ENCODE results near the gene INTS2.
"Not testable (repeated sequence)": the region's sequence is repeated elsewhere in the genome, so short reads cannot be mapped to it uniquely, and the experiment has no call there.

INTS2 gene

GRCh38 chr17:61862105-61862574, 65.6 kb downstream of the INTS2 start:
- TF ChIP-seq ZFX (IDR thresholded peaks at IDR 0.05), result no peak
- TF ChIP-seq, protein P1, sequence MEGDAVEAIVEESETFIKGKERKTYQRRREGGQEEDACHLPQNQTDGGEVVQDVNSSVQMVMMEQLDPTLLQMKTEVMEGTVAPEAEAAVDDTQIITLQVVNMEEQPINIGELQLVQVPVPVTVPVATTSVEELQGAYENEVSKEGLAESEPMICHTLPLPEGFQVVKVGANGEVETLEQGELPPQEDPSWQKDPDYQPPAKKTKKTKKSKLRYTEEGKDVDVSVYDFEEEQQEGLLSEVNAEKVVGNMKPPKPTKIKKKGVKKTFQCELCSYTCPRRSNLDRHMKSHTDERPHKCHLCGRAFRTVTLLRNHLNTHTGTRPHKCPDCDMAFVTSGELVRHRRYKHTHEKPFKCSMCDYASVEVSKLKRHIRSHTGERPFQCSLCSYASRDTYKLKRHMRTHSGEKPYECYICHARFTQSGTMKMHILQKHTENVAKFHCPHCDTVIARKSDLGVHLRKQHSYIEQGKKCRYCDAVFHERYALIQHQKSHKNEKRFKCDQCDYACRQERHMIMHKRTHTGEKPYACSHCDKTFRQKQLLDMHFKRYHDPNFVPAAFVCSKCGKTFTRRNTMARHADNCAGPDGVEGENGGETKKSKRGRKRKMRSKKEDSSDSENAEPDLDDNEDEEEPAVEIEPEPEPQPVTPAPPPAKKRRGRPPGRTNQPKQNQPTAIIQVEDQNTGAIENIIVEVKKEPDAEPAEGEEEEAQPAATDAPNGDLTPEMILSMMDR (conservative IDR thresholded peaks at IDR 0.05), result no peak
- H3K27ac ChIP-seq, result no peak overlapping the region

DNA sequence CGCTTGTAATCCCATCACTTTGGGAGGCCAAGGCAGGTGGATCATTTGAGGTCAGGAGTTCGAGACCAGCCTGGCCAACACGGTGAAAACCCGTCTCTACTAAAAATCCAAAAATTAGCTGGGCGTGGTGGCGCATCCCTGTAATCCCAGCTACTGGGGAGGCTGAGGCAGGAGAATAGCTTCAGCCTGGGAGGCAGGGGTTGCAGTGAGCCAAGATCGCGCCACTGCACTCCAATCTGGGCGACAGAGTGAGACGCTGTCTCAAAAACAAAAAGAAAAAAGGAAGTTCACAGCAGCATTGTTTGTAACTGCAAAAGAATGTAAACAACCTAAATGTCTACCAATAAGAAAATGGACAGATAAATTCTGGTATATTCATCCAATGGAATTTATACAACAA, 67.4 kb downstream of the INTS2 start:
- H3K27ac ChIP-seq, result not testable (repeated sequence)

DNA sequence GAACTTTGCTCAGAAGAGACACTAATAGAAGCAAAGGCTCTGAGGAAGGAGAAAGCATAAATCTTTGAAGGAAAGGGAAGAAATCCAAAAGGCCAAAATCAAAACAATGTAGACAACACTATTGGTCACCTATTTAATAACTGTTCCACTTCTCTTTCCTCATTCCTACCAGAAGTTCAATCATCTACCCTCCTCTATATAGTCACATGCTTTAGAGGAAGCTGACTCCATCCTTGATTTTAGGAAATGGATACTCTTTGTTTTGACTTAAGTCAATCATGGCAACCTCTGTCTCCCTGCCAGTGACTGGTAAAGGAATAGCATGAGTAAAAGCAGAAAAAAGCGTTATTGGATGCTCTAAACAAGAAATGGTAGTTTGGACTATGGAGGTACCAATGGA, 71.7 kb downstream of the INTS2 start:
- no peak overlapping the region for H3K27ac ChIP-seq
- no peak for TF ChIP-seq ZFX (IDR thresholded peaks at IDR 0.05)
- TF ChIP-seq, protein P1 (conservative IDR thresholded peaks at IDR 0.05), result no peak

GRCh38 chr17:61852857-61853256, 74.9 kb downstream of the INTS2 start:
- no peak for TF ChIP-seq ZFX (IDR thresholded peaks at IDR 0.05)
- TF ChIP-seq, protein P1 (conservative IDR thresholded peaks at IDR 0.05), result no peak

DNA sequence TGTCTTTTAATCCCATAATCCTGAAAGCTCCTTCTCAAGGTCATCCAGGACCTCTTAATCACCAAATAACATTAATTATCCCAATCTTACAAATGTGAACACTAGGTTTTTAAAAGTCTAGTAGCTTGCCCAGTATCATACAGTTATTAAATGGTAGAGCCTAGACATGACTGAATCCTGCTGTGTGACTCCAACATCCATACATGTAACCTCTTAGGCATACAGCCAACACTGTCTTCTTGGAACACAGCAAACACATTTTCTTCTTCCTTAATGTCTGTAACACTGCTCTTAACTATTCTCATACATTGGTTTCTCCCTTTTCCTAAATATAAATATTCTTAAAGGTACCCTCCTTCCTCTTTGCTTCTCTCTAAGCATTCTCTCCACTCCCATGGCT, 78.1 kb downstream of the INTS2 start:
- TF ChIP-seq, protein P1 (conservative IDR thresholded peaks at IDR 0.05), result no peak
- no peak for TF ChIP-seq ZFX (IDR thresholded peaks at IDR 0.05)
- H3K27ac ChIP-seq, result no peak overlapping the region

More at GRCh38 chr17:61852857-61853256, 74.9 kb downstream of the INTS2 start:
- no peak overlapping the region for H3K27ac ChIP-seq

DNA sequence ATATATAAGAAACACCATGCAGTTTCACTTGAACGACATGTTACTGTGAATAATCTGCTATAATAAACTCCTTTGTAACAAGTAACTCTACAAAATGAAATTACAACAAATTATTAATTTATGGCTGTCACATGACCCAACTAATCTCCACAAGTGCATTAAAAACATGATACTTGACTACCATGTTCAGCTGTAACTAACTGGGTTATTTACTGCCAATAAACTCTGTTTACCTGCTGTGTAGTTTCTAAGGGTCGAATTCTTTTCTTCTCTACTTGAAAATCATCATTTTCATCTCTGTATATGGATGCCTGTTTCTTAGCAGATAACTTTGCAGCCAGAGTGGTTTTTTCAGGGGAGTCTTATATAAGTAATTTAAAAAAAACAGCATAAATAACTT, 78.9 kb downstream of the INTS2 start:
- TF ChIP-seq ZFX (IDR thresholded peaks at IDR 0.05), result no peak
- TF ChIP-seq, protein P1 (conservative IDR thresholded peaks at IDR 0.05), result no peak
- H3K27ac ChIP-seq, result no peak overlapping the region

DNA sequence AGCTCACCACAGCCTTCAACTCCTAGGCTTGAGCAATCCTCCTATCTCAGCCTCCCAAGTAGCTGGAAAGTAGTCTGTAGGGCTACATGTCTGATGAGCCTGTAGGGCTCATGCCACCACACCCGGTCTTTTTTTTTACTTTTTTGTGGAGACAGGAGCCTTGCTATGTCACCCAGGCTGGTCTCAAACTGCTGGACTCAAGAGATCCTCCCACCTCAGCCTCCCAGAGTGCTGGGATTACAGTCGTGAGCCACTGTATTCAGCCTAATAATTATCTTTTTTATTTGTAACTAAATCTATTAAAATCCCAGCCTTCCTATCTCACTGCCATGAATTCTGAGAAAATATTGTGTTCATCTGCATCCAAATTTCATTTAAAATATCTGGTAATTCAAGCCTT, 79.5 kb downstream of the INTS2 start:
- no peak overlapping the region for H3K27ac ChIP-seq
- TF ChIP-seq ZFX (IDR thresholded peaks at IDR 0.05), result no peak
- TF ChIP-seq, protein P1 (conservative IDR thresholded peaks at IDR 0.05), result no peak

- no peak for TF ChIP-seq ZFX (IDR thresholded peaks at IDR 0.05)
- TF ChIP-seq, protein P1 (conservative IDR thresholded peaks at IDR 0.05), result no peak
- H3K27ac ChIP-seq, result no peak overlapping the region
Measured at GRCh38 chr17:61847659-61848058, 80.1 kb downstream of the INTS2 start.
